Measurements from ENCODE around the gene EFHC1. TPM values are rescaled to one million over a fixed set of nuclear protein-coding genes. Genes with fewer than 3 reads are reported as not detected.
"Not testable (repeated sequence)": the region's sequence is repeated elsewhere in the genome, so short reads cannot be mapped to it uniquely, and the experiment has no call there.

The EFHC1 gene, protein sequence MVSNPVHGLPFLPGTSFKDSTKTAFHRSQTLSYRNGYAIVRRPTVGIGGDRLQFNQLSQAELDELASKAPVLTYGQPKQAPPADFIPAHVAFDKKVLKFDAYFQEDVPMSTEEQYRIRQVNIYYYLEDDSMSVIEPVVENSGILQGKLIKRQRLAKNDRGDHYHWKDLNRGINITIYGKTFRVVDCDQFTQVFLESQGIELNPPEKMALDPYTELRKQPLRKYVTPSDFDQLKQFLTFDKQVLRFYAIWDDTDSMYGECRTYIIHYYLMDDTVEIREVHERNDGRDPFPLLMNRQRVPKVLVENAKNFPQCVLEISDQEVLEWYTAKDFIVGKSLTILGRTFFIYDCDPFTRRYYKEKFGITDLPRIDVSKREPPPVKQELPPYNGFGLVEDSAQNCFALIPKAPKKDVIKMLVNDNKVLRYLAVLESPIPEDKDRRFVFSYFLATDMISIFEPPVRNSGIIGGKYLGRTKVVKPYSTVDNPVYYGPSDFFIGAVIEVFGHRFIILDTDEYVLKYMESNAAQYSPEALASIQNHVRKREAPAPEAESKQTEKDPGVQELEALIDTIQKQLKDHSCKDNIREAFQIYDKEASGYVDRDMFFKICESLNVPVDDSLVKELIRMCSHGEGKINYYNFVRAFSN
- total RNA-seq (2014; rRNA removed; shearing (Covaris generic)), result 11.5 and 15.7 TPM in 2 replicates

DNA sequence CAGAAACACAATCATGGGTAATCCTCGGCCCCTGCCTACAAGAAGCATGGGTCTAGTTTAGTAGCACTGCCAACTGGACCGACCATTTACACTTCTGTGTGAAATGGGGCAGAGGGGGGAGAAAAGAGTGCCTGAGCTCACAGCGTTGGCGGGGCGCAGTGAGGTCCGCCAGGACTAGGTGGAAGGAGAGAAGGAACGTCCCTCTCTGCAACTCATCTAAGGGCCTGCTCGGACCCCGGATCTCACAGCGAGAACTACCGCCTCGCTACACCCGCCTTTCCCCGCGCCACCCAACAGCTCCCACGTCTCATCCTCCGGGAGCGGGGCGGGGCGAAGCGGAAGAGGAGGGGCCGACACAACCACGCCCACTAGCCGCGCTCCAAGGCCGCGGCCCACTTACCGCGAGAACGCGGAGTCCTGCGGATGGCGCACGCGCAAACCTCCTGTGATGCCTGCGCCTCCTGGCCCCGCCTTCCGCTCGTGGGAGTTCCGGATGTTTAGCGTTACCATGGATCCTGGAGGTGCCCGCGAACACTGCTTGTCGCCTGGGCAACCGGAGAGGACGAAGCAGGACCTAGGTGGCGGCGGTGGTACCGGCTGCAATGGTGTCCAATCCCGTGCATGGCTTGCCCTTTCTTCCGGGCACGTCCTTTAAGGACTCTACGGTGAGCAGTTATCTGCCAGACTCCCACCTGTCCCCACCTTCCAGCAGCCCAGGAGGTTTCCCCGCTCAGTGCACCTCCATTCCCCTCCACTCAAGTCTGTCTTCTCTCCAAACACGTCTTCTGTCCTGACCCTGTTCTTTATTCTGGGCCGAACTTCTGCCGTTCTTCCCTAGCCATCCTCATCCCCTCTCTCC is at the start of gene EFHC1:
Gene EFHC1 (plus strand): TSS at position 534 of the 859 bp plus-strand sequence. CDS start 69 bp downstream, at position 603.
- no peaks in the 10 kb centered on the region for H3K27me3 ChIP-seq (ENCODE audit: control insufficient read depth, insufficient read depth, low read length)
- H3K36me3 ChIP-seq (replicated peaks; ENCODE audit: control insufficient read depth, insufficient read depth, low read length), result no peaks in the 10 kb centered on the region
- peak; percentile 93 for DNase-seq
- peak within 1 kb of the TSS; percentile 60 for H3K4me3 ChIP-seq (ENCODE audit: insufficient read depth, low read depth, low read length)

DNA sequence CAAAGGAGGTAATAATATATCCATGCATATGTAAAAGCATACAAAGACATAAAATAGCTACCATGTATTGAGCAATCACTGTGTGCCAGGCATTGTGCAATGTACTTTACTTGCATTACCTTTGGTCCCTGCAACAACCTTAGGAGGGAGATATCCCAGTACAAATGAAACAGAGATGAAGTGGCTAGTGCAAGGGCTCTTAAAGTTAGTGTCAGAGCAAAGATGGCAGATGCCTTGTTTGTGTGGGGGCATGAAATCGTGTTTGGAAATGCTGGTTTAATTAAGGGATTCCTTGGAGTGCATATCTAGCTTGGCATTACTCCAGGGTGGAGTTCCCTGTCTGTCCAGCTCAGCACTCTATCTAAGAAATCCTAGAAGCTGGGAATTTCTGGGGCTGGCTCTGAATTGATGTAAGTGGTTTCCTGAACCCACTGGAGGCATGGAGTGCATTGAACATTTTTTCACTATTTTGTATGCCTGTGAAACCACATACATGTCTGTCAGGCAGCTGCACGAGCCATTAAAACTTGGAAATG is 48.4 kb upstream of the EFHC1 start:
- no peak overlapping the region for H3K4me3 ChIP-seq (ENCODE audit: insufficient read depth, low read depth, low read length)
- no peak for DNase-seq
- H3K36me3 ChIP-seq (replicated peaks; ENCODE audit: control insufficient read depth, insufficient read depth, low read length), result no peaks in the 10 kb centered on the region
- H3K27me3 ChIP-seq (ENCODE audit: control insufficient read depth, insufficient read depth, low read length), result no peaks in the 10 kb centered on the region

DNA sequence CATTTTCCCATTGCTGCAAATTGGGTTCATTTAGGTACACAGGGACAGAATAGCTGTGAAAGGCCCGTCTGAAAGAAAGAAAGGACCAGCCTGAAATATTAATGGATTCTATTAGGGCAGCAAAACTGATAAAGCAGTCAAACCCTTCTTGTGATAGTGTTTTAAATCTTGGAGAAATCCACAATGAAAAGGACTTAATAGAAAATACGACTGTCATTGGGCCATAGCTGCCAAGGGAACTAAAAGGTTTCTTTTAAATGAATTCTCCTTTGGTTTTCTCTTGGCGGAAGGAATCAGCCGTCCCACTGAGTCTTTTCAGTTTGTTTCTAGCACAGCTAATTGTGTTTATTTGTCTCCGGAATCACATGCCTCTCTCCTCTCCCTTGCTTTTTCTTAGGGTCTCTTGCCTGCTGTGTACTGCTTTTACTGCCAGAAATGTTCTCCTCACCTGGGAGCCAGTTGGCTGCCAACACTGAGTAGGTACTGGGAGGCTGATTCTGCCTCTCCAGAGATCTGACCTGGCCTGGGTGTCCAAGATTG is 46.9 kb upstream of the EFHC1 start:
- Histone ChIP-seq H3K27me3 (ENCODE audit: control insufficient read depth, insufficient read depth, low read length) (no peaks in the 10 kb centered on the region), H3K4me3 (ENCODE audit: insufficient read depth, low read depth, low read length) (no peak overlapping the region), H3K36me3 (replicated peaks; ENCODE audit: control insufficient read depth, insufficient read depth, low read length) (no peaks in the 10 kb centered on the region)
- DNase-seq, result no peak

DNA sequence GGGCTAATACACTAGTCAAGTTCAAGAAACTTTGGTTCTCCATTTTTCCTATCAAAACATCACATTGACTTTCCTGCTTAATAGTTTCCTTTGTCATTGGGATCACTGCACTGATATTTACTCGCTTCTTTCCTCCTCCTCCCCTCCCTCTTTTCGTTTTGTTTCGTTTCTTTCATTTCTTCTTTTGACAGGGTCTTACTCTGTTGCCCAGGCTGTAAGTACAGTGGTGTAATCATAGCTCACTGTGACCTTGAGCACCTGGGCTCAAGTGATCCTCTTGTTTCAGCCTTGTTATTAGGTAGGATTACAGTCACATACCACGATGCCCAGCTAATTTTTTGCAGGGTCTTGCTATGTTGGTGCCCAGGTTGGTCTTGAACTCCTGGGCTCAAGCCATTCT is 45.9 kb upstream of the EFHC1 start:
- no peak overlapping the region for H3K4me3 ChIP-seq (ENCODE audit: insufficient read depth, low read depth, low read length)
- H3K36me3 ChIP-seq (replicated peaks; ENCODE audit: control insufficient read depth, insufficient read depth, low read length), result no peaks in the 10 kb centered on the region
- DNase-seq, result no peak
- no peaks in the 10 kb centered on the region for H3K27me3 ChIP-seq (ENCODE audit: control insufficient read depth, insufficient read depth, low read length)

DNA sequence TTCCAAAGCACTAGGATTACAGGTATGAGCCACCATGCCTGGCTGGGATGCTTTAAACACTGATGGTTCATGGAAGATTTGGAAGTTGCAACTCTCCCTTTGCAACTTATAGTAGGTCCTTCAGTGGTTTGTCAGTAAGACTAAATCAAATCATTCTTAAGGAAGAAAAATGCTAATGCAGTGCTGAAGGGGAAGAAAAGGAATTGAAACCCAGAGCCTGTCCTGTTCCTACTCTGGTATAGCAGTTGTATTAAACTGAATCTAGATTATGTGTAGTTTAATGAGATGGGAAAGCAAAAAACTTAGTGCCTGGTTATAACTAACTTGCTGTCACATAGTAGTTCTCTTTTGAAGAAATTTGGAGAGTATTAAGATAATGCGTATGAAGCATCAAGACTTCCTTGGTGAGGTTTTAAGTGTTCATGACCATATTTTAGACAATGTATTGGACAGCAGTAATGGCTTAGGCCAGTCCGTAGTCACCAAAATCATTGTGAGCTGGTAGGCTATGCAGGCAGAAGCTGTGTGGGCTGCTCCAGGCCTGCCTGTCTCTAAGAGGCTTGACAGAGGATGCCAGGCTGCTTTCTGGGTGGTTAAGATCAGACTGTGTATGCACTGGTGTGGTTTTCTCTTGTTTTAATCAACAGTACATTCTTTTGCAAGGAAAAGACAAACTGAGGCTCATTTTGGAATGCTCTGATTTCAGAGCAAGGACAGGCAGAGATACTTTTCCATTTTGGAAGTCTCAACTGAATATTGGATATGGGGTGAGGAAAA is 44.2 kb upstream of the EFHC1 start:
- no peak for DNase-seq
- H3K27me3 ChIP-seq (ENCODE audit: control insufficient read depth, insufficient read depth, low read length), result no peaks in the 10 kb centered on the region
- no peaks in the 10 kb centered on the region for H3K36me3 ChIP-seq (replicated peaks; ENCODE audit: control insufficient read depth, insufficient read depth, low read length)
- H3K4me3 ChIP-seq (ENCODE audit: insufficient read depth, low read depth, low read length), result no peak overlapping the region

DNA sequence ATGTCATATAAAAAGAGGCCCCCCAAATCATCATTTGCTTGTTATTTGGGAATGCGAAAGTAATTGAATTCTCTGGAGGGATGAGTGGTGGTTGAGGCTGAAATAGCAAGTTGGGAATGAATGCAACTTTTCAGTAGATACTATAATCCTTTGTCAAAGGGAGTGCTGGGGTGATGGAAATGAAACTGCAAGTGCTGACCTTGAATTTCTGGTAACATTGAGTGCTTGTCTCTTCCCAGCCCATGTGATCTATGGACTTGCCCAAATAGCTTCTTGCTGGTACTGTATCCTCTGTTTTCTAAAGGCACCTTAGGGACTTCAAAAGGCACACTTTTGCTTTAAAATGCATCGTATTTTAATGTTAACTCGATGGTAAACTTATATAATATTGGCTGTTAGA is 43.4 kb upstream of the EFHC1 start:
- no peak overlapping the region for H3K4me3 ChIP-seq (ENCODE audit: insufficient read depth, low read depth, low read length)
- DNase-seq, result no peak
- H3K27me3 ChIP-seq (ENCODE audit: control insufficient read depth, insufficient read depth, low read length), result no peaks in the 10 kb centered on the region
- no peaks in the 10 kb centered on the region for H3K36me3 ChIP-seq (replicated peaks; ENCODE audit: control insufficient read depth, insufficient read depth, low read length)

DNA sequence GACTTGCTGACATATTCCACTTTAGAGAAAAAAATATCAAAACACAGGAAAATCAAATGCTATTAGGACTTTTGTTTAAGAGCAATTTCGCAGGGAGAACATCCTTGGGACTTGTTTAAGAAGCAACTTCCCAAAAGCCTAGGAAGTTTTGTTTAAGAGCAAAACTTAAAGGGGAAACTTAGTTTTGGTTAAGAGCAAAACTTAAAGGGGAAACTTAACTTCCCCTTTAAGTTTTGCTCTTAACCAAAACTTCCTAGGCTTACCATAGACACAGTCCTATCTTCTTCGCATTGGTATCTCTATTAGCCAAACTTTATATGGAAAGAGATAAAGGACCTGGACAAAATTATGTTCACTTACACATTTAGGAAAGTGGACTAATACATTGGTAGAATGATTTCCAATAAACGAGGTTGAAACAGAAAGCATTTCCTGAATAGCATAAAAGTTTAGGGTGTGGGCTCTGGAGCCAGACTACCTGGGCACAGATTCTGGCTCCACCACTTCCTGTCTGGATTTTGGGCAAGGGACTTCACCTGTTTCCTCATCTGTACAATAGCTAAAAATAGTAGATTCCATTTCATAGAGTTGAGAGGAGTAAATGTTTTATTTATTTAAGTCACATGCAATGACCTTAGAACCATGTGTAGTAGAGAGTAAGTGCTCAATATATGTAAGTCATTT is 42.5 kb upstream of the EFHC1 start:
- no peak for DNase-seq
- no peaks in the 10 kb centered on the region for H3K27me3 ChIP-seq (ENCODE audit: control insufficient read depth, insufficient read depth, low read length)
- no peak overlapping the region for H3K4me3 ChIP-seq (ENCODE audit: insufficient read depth, low read depth, low read length)
- no peaks in the 10 kb centered on the region for H3K36me3 ChIP-seq (replicated peaks; ENCODE audit: control insufficient read depth, insufficient read depth, low read length)

DNA sequence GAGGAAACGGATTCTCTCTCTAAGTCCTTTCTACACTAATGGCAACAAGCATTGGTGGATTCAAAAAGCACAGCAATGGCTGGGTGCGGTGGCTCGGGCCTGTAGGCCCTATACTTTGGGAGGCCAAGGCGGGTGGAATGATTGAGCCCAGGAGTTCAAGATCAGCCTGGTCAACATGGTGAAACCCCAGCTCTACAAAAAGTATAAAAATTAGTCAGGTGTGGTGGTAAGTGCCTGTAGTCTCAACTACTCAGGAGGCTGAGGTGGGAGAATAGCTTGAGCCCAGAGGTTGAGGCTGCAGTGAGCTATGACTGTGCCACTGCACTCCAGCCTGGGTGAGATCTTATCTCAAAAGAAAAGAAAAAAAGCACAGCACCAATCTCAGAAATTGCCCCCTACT is 38.9 kb upstream of the EFHC1 start:
- Histone ChIP-seq H3K4me3 (ENCODE audit: insufficient read depth, low read depth, low read length) (no peak overlapping the region), H3K27me3 (ENCODE audit: control insufficient read depth, insufficient read depth, low read length) (no peaks in the 10 kb centered on the region), H3K36me3 (replicated peaks; ENCODE audit: control insufficient read depth, insufficient read depth, low read length) (no peaks in the 10 kb centered on the region)
- no peak for DNase-seq

DNA sequence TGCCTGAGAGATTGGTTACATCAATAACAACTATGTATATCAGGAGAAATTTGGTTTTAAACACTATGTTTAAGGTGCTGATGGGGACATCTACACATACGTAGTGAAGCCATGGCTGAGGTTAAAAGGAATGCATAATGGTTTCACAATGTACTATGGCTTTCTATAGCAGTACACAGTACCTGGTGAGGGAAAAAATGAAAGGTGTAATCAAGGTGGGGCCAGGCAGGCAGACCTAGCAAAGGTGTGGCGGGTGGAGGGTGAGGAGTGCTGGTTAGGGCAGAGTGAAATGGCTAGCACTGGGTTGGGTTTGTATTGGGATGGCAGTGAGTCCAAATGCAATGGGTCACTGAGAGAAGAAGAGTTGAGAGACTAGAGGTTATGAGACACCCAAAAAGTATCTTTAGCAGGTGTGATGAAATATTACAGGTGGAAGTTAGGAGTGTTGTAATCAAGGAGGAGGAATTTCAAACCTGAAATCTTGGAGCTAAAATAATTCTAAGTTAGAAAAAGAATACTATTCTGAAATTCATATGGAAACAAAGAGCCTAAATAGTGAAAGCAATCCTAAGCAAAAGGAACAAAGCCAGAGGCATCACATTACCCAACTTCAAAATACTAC is 35.9 kb upstream of the EFHC1 start:
- Histone ChIP-seq H3K4me3 (ENCODE audit: insufficient read depth, low read depth, low read length) (no peak overlapping the region), H3K36me3 (replicated peaks; ENCODE audit: control insufficient read depth, insufficient read depth, low read length) (no peaks in the 10 kb centered on the region), H3K27me3 (ENCODE audit: control insufficient read depth, insufficient read depth, low read length) (no peaks in the 10 kb centered on the region)
- no peak for DNase-seq

DNA sequence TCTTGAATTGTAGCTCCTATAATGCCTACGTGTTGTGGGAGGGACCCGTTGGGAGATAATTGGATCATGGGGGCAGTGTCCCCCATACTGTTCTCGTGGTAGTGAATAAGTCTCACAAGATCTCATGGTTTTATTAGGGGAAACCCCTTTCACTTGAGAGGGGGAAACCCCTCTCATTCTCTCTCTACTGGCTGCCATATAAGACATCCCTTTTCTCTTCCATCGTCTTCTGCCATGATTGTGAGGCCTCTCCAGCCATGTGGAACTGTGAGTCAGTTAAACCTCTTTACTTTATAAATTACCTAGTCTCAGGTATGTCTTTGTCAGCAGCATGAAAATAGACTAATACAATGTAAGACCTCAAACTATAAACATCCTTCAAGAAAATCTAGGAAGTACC is 35.1 kb upstream of the EFHC1 start:
- Histone ChIP-seq H3K4me3 (ENCODE audit: insufficient read depth, low read depth, low read length) (no peak overlapping the region), H3K36me3 (replicated peaks; ENCODE audit: control insufficient read depth, insufficient read depth, low read length) (no peaks in the 10 kb centered on the region), H3K27me3 (ENCODE audit: control insufficient read depth, insufficient read depth, low read length) (no peaks in the 10 kb centered on the region)
- no peak for DNase-seq

DNA sequence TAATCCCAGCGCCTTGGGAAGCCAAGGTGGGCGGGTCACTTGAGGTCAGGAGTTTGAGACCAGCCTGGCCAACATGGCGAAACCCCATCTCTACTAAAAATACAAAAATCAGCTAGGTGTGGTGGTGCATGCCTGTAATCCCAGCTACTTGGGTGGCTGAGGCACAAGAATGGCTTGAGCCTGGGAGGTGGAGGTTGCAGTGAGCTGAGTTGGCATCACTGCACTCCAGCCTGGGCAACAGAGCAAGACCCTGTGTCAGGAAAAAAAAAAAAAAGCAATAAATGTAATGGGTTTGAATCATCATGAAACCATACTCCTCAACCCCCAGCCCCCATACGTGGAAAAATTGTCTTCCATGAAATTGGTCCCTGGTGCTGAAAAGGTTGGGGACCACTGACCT is 32.0 kb upstream of the EFHC1 start:
- H3K36me3 ChIP-seq (replicated peaks; ENCODE audit: control insufficient read depth, insufficient read depth, low read length); H3K4me3 ChIP-seq (ENCODE audit: insufficient read depth, low read depth, low read length); DNase-seq: not testable (repeated sequence)

DNA sequence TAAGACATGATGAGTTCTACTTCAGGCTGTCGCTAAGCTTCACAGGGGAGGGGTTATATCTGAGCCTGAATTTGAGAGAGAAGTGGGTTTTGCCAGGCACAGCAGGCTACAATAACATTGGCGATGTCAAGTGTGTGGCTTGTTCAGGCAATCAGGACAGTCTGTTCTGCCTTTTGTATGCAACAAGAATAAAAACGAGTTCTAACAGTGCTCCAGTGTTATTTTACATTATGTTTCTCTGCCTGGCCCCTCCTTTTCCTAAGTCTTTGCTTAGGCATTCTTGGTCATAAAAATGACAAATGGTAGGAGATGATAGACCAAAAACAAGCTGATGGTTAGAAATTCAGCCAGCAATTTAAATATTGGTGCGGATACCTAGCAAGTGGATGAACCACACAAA is 31.4 kb upstream of the EFHC1 start:
- no peaks in the 10 kb centered on the region for H3K36me3 ChIP-seq (replicated peaks; ENCODE audit: control insufficient read depth, insufficient read depth, low read length)
- no peak overlapping the region for H3K4me3 ChIP-seq (ENCODE audit: insufficient read depth, low read depth, low read length)
- H3K27me3 ChIP-seq (ENCODE audit: control insufficient read depth, insufficient read depth, low read length), result no peaks in the 10 kb centered on the region
- DNase-seq, result no peak

More for the DNA sequence above, 32.0 kb upstream of the EFHC1 start:
- not testable (repeated sequence) for H3K27me3 ChIP-seq (ENCODE audit: control insufficient read depth, insufficient read depth, low read length)

DNA sequence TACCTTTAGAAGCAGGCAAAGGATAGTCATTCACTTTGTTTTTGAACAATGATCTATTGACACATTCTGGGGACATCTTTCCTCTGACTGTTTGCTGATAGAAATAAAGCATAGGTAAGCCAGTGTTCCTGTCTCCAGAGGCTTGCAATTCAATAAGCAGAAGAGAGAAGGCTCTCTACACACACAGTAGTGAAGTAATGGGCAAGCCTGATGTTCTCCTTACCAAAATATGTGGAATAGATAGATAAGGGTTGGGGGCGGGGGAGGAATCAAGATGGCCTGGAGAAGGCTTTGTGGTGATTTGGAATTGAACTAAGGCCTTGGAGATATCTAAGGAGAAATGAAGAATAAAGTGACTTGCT is 30.9 kb upstream of the EFHC1 start:
- Histone ChIP-seq H3K27me3 (ENCODE audit: control insufficient read depth, insufficient read depth, low read length) (no peaks in the 10 kb centered on the region), H3K36me3 (replicated peaks; ENCODE audit: control insufficient read depth, insufficient read depth, low read length) (no peaks in the 10 kb centered on the region), H3K4me3 (ENCODE audit: insufficient read depth, low read depth, low read length) (no peak overlapping the region)
- DNase-seq, result no peak
